Nephron (organoid): ENCODE results near the gene KCNG3.

Source experiments
- H3K27ac Mint-ChIP-seq, 3 experiments: 2 replicates each; pipeline ENCODE4 v1.8.0; 2020; ENCODE audit warnings: mixed read lengths in 3 of 3, mild to moderate bottlenecking in 2 of 3, moderate library complexity in 1 of 3
- H3K27me3 Mint-ChIP-seq: 2 replicates; pipeline ENCODE4 v1.8.0; 2021; ENCODE audit warnings: low read depth, mild to moderate bottlenecking, moderate library complexity, mixed read lengths
- H3K36me3 Mint-ChIP-seq: 2 replicates; pipeline ENCODE4 v1.8.0; 2020; ENCODE audit warnings: low read depth, mixed read lengths
- H3K4me1 Mint-ChIP-seq: 2 replicates; pipeline ENCODE4 v1.8.0; 2020; ENCODE audit warnings: mixed read lengths
- H3K4me3 Mint-ChIP-seq, 3 experiments: 2 replicates each; pipeline ENCODE4 v1.8.0; 2020; ENCODE audit warnings: mild to moderate bottlenecking in 3 of 3, mixed read lengths in 3 of 3, moderate library complexity in 2 of 3
- H3K9me3 Mint-ChIP-seq: 2 replicates; pipeline ENCODE4 v1.8.0; 2020; ENCODE audit warnings: mixed read lengths
- CTCF ChIP-seq, 3 experiments: fragments of 200-600 bp; sonication (generic); IDR thresholded peaks; one replicate each; pipeline ENCODE4 v1.5.0; 2021; ENCODE audit warnings: antibody characterized with exemption in 3 of 3; ENCODE audit not compliant: unreplicated experiment in 3 of 3

Gene KCNG3

GRCh38 chr2:42457011-42457410, 36.8 kb downstream of the KCNG3 start:
- no peak overlapping the region for H3K27ac Mint-ChIP-seq
- TF ChIP-seq CTCF (IDR thresholded peaks at IDR 0.05; ENCODE audit: unreplicated experiment in 3 of 3) = no peak
- no peak overlapping the region for H3K4me3 Mint-ChIP-seq
- peaks cover 3% of the 10 kb centered on the region for H3K27me3 Mint-ChIP-seq
- H3K4me1 Mint-ChIP-seq = no peaks in the 10 kb centered on the region
- H3K36me3 Mint-ChIP-seq = no peaks in the 10 kb centered on the region
- no peaks in the 10 kb centered on the region for H3K9me3 Mint-ChIP-seq

- Mint-ChIP-seq H3K4me1 (no peaks in the 10 kb centered on the region), H3K4me3 (no peak overlapping the region), H3K27ac (no peak overlapping the region), H3K9me3 (no peaks in the 10 kb centered on the region), H3K27me3 (peaks cover 3% of the 10 kb centered on the region), H3K36me3 (no peaks in the 10 kb centered on the region)
- no peak for TF ChIP-seq CTCF (IDR thresholded peaks at IDR 0.05; ENCODE audit: unreplicated experiment in 3 of 3)
Measured at GRCh38 chr2:42456126-42456839, 37.5 kb downstream of the KCNG3 start.

- H3K27me3 Mint-ChIP-seq = peaks cover 3% of the 10 kb centered on the region
- H3K36me3 Mint-ChIP-seq = no peaks in the 10 kb centered on the region
- H3K4me3 Mint-ChIP-seq = no peak overlapping the region
- H3K27ac Mint-ChIP-seq = no peak overlapping the region
- no peaks in the 10 kb centered on the region for H3K4me1 Mint-ChIP-seq
- no peak for TF ChIP-seq CTCF (IDR thresholded peaks at IDR 0.05; ENCODE audit: unreplicated experiment in 3 of 3)
- H3K9me3 Mint-ChIP-seq = no peaks in the 10 kb centered on the region
Measured at GRCh38 chr2:42452545-42452944, 41.2 kb downstream of the KCNG3 start.

GRCh38 chr2:42450136-42450535, 43.6 kb downstream of the KCNG3 start:
- H3K9me3 Mint-ChIP-seq = no peaks in the 10 kb centered on the region
- no peak for TF ChIP-seq CTCF (IDR thresholded peaks at IDR 0.05; ENCODE audit: unreplicated experiment in 3 of 3)
- no peaks in the 10 kb centered on the region for H3K27me3 Mint-ChIP-seq
- no peaks in the 10 kb centered on the region for H3K36me3 Mint-ChIP-seq
- no peaks in the 10 kb centered on the region for H3K4me1 Mint-ChIP-seq
- H3K27ac Mint-ChIP-seq = no peak overlapping the region
- H3K4me3 Mint-ChIP-seq = no peak overlapping the region

- no peaks in the 10 kb centered on the region for H3K36me3 Mint-ChIP-seq
- no peak overlapping the region for H3K4me3 Mint-ChIP-seq
- no peak overlapping the region for H3K27ac Mint-ChIP-seq
- H3K9me3 Mint-ChIP-seq = no peaks in the 10 kb centered on the region
- no peaks in the 10 kb centered on the region for H3K4me1 Mint-ChIP-seq
- H3K27me3 Mint-ChIP-seq = no peaks in the 10 kb centered on the region
- no peak for TF ChIP-seq CTCF (IDR thresholded peaks at IDR 0.05; ENCODE audit: unreplicated experiment in 3 of 3)
Measured at GRCh38 chr2:42449163-42450087, 44.4 kb downstream of the KCNG3 start.
